K562 (cell line): ENCODE data around the gene SCAMP1. TPM values are rescaled to one million over a fixed set of nuclear protein-coding genes. Genes with fewer than 3 reads are reported as not detected.
A peak's percentile ranks its signal among the peaks of the same experiment; 100 is the strongest.

Source experiments
- ADNP ChIP-seq: fragments of 200-800 bp; sonication (Bioruptor generic); IDR thresholded peaks from 2 replicates; pipeline ENCODE4 v1.6.1; 2016; ENCODE audit warnings: missing genetic modification characterization, missing compliant biosample characterization
- CEBPG ChIP-seq, 3 experiments: fragments of 200-800 bp in 1 of 3; sonication (Bioruptor generic) in 1 of 3; sonication (generic) in 1 of 3; formaldehyde crosslinking in 1 of 3; IDR thresholded peaks in 2 of 3; conservative IDR thresholded peaks in 1 of 3; 2 replicates each; pipeline versions ENCODE4 v1.6.1 to v1.8.0; 2016 to 2022; ENCODE audit warnings: missing compliant biosample characterization in 2 of 3, missing genetic modification characterization in 2 of 3, mild to moderate bottlenecking in 1 of 3, missing genetic modification reagents in 1 of 3
- DEAF1 ChIP-seq: fragments of 450-650 bp; formaldehyde crosslinking; IDR thresholded peaks from 2 replicates; pipeline ENCODE4 v1.4.0; 2020; ENCODE audit warnings: mild to moderate bottlenecking, moderate library complexity
- DMBX1 ChIP-seq: fragments of 250-450 bp; sonication (Bioruptor Pico); IDR thresholded peaks from 2 replicates; pipeline ENCODE4 v1.8.0; 2022; ENCODE audit warnings: inconsistent platforms, mild to moderate bottlenecking, moderate library complexity, borderline replicate concordance
- FOXJ3 ChIP-seq: sonication (generic); formaldehyde crosslinking; IDR thresholded peaks from 2 replicates; pipeline ENCODE4 v1.4.0; 2020; ENCODE audit warnings: mild to moderate bottlenecking, missing genetic modification reagents
- GTF2F1 ChIP-seq: IDR thresholded peaks from 2 replicates; pipeline ENCODE4 v1.6.1; 2011; ENCODE audit warnings: low read depth, low read length, improper control_type of control experiment
- GTF3C2 ChIP-seq: IDR thresholded peaks from 3 replicates; pipeline ENCODE4 v1.6.1; 2011; ENCODE audit warnings: borderline replicate concordance, mild to moderate bottlenecking, moderate library complexity; ENCODE audit not compliant: insufficient read length; ENCODE audit errors: extremely low read depth
- JUN ChIP-seq, 2 experiments: sonication (generic) in 1 of 2; formaldehyde crosslinking in 1 of 2; IDR thresholded peaks; 2 replicates each; pipeline versions ENCODE4 v1.6.1 to v1.8.0; 2012 to 2022; ENCODE audit warnings: borderline replicate concordance in 2 of 2, mild to moderate bottlenecking in 2 of 2, improper control_type of control experiment in 1 of 2, low read depth in 1 of 2, low read length in 1 of 2, missing genetic modification reagents in 1 of 2
- KDM1A ChIP-seq, 2 experiments: fragments of 450-650 bp; IDR thresholded peaks; 2 replicates each; pipeline ENCODE4 v1.6.1; 2016; ENCODE audit warnings: mild to moderate bottlenecking in 2 of 2
- OTX1 ChIP-seq: fragments of 450-650 bp; formaldehyde crosslinking; IDR thresholded peaks from 2 replicates; pipeline ENCODE4 v1.4.0; 2022; ENCODE audit warnings: mild to moderate bottlenecking
- POLR2G ChIP-seq: fragments of 200-400 bp; formaldehyde crosslinking; IDR thresholded peaks from 2 replicates; pipeline ENCODE4 v1.6.1; 2017; ENCODE audit warnings: low read depth, mild to moderate bottlenecking, antibody characterized with exemption, low read length, moderate library complexity
- SMAD2 ChIP-seq: fragments of 150-350 bp; IDR thresholded peaks from 2 replicates; pipeline ENCODE4 v1.6.1; 2014; ENCODE audit warnings: low read depth, mild to moderate bottlenecking, low read length
- TAF15 ChIP-seq: fragments of 200-400 bp; formaldehyde crosslinking; IDR thresholded peaks from 2 replicates; pipeline ENCODE4 v1.6.1; 2017; ENCODE audit warnings: mild to moderate bottlenecking, low read depth, low read length, moderate library complexity
- TBP ChIP-seq: optimal IDR thresholded peaks from 2 replicates; pipeline ENCODE3; 2011; ENCODE audit warnings: low read depth, low read length, improper control_type of control experiment
- ZMIZ1 ChIP-seq, 2 experiments: fragments of 150-350 bp in 1 of 2; IDR thresholded peaks; 2 replicates each; pipeline ENCODE4 v1.6.1; 2012 to 2016; ENCODE audit warnings: low read depth in 2 of 2, low read length in 2 of 2, mild to moderate bottlenecking in 1 of 2, moderate library complexity in 1 of 2
- ZNF124 ChIP-seq: sonication (generic); formaldehyde crosslinking; IDR thresholded peaks from 2 replicates; pipeline ENCODE4 v1.8.1; 2022; ENCODE audit warnings: missing genetic modification reagents
- ZNF696 ChIP-seq: fragments of 250-450 bp; sonication (Bioruptor Pico); conservative IDR thresholded peaks from 2 replicates; pipeline ENCODE4 v1.4.0; 2020; ENCODE audit warnings: mild to moderate bottlenecking, moderate library complexity
- ZNF707 ChIP-seq: fragments of 250-450 bp; sonication (Bioruptor Pico); conservative IDR thresholded peaks from 2 replicates; pipeline ENCODE4 v1.8.0; 2022; ENCODE audit warnings: inconsistent platforms, mild to moderate bottlenecking, moderate library complexity
- polyA plus RNA-seq, 8 experiments: library from polyadenylated mRNA; depleted of rRNA in 4 of 8; stranded (reverse) in 5 of 8; unstranded in 3 of 8; fragments of >200 nt; fragmentation: Nextera tagmentation in 2 of 8; fragmentation: Illumina TruSeq in 1 of 8; extraction: Ambion mirVana in 2 of 8; extraction: Trizol in 1 of 8; gene quantifications; 2 replicates each; pipeline versions ENCODE4 v1.2.1 to v1.2.3, GENCODE V29; 2011 to 2014; ENCODE audit warnings: inconsistent platforms in 1 of 8, missing spikeins in 1 of 8
- total RNA-seq, 7 experiments: library from RNA; depleted of rRNA in 6 of 7; stranded (reverse); fragments of >200 nt in 6 of 7; fragmentation: Illumina TruSeq in 2 of 7; extraction: Trizol in 2 of 7; gene quantifications; 2 replicates each; pipeline versions ENCODE4 v1.2.1 to v1.2.3, GENCODE V29; 2011 to 2021; ENCODE audit warnings: low replicate concordance in 1 of 7

The SCAMP1 gene
- total and polyA plus RNA-seq, 9 of the 15 experiments (the other 6 are each of a cell fraction or from before 2014, with no cell fraction given): 5.4 to 23.9 (median 13.8) TPM

- no peak for TF ChIP-seq POLR2G
- no peak for TF ChIP-seq ZNF696 (CRISPR knock-in tag)
- TF ChIP-seq TAF15: no peak
- no peak for TF ChIP-seq ADNP (tag)
- TF ChIP-seq KDM1A (IDR thresholded peaks at IDR 0.05): no peak
- peak; percentile 91 for TF ChIP-seq FOXJ3
- TF ChIP-seq GTF3C2: no peak
- TF ChIP-seq GTF2F1: no peak
- TF ChIP-seq DEAF1 (CRISPR knock-in tag): no peak
- TF ChIP-seq ZNF124 (CRISPR knock-in tag): no peak
- TF ChIP-seq JUN (IDR thresholded peaks at IDR 0.05; ENCODE audit: borderline replicate concordance, low read depth, low read length): peak; percentile 66
- TF ChIP-seq JUN (CRISPR knock-in tag; IDR thresholded peaks at IDR 0.05; ENCODE audit: borderline replicate concordance): no peak
- no peak for TF ChIP-seq OTX1
- peak; percentile 37; the same call in 1 of the 2 replicates for TF ChIP-seq DMBX1 (CRISPR knock-in tag)
- TF ChIP-seq TBP: peak; percentile 18
- no peak for TF ChIP-seq SMAD2
- no peak for TF ChIP-seq ZMIZ1 (IDR thresholded peaks at IDR 0.05; ENCODE audit: low read depth in 2 of 2, low read length in 2 of 2)
- TF ChIP-seq ZNF707: no peak
- TF ChIP-seq CEBPG (CRISPR knock-in tag; IDR thresholded peaks at IDR 0.05): no peak
- peak; percentile 7 to 24; a peak in 1 of 4 replicates for TF ChIP-seq CEBPG (tag; conservative IDR thresholded peaks at IDR 0.05 in 1 of 2, IDR thresholded peaks at IDR 0.05 in 1 of 2)
These were observed 166.8 kb downstream of the SCAMP1 start (continued) for GRCh38 chr5:78527054-78527859.
